WTC11 (cell line): ENCODE data around the gene ATP5ME. TPM values are rescaled to one million over a fixed set of nuclear protein-coding genes. Genes with fewer than 3 reads are reported as not detected.

Experiments used
- ATAC-seq: fragments of 200-7000 bp; cut with Tn5 transposase; 2 replicates; pipeline ENCODE4 v1.10.0; 2021; ENCODE audit warnings: mild to moderate bottlenecking, moderate library complexity
- CTCF ChIA-PET: fragments of 300-600 bp; sonication (Branson Sonifier 250); formaldehyde crosslinking; loops from one replicate; lab custom pipeline; 2021; ENCODE audit warnings: antibody characterized with exemption; lab: Charles Lee
- POLR2A ChIA-PET: fragments of 350-600 bp; sonication (Branson Sonifier 250); formaldehyde crosslinking; loops from one replicate; lab custom pipeline; 2021; ENCODE audit warnings: antibody characterized with exemption; lab: Charles Lee
- DNase-seq: peaks from one replicate; pipeline ENCODE4 v3.0.0; 2021; ENCODE audit warnings: low spot score
- H3K27ac Mint-ChIP-seq: 2 replicates; pipeline ENCODE4 v1.8.0; 2021; ENCODE audit warnings: mixed read lengths
- H3K27me3 Mint-ChIP-seq: 2 replicates; pipeline ENCODE4 v1.8.0; 2021; ENCODE audit warnings: low read depth, mild to moderate bottlenecking, moderate library complexity, mixed read lengths
- H3K36me3 Mint-ChIP-seq: 2 replicates; pipeline ENCODE4 v1.8.0; 2021; ENCODE audit warnings: mixed read lengths
- H3K4me1 Mint-ChIP-seq: 2 replicates; pipeline ENCODE4 v1.8.0; 2022; ENCODE audit warnings: mixed read lengths
- H3K4me3 Mint-ChIP-seq: 2 replicates; pipeline ENCODE4 v1.8.0; 2021; ENCODE audit warnings: mild to moderate bottlenecking, moderate library complexity, mixed read lengths
- H3K9me3 Mint-ChIP-seq: 2 replicates; pipeline ENCODE4 v1.8.0; 2021; ENCODE audit warnings: mixed read lengths
- CREM ChIP-seq: sonication (generic); formaldehyde crosslinking; IDR thresholded peaks from 2 replicates; pipeline ENCODE4 v1.8.1; 2022; ENCODE audit warnings: mild to moderate bottlenecking, missing genetic modification reagents, moderate library complexity
- E2F4 ChIP-seq: sonication (generic); formaldehyde crosslinking; IDR thresholded peaks from 2 replicates; pipeline ENCODE4 v1.8.1; 2022; ENCODE audit warnings: low read depth, mild to moderate bottlenecking, moderate library complexity, missing genetic modification reagents, borderline replicate concordance
- FOXK1 ChIP-seq: sonication (generic); formaldehyde crosslinking; IDR thresholded peaks from 2 replicates; pipeline ENCODE4 v1.8.0; 2022; ENCODE audit warnings: mild to moderate bottlenecking, moderate library complexity, missing genetic modification reagents
- FOXP4 ChIP-seq: sonication (generic); formaldehyde crosslinking; IDR thresholded peaks from 2 replicates; pipeline ENCODE4 v1.8.0; 2022; ENCODE audit warnings: mild to moderate bottlenecking, missing genetic modification reagents
- GABPB1 ChIP-seq: sonication (generic); formaldehyde crosslinking; IDR thresholded peaks from 2 replicates; pipeline ENCODE4 v1.8.1; 2023; ENCODE audit warnings: mild to moderate bottlenecking, missing genetic modification reagents
- HMGXB4 ChIP-seq: sonication (generic); formaldehyde crosslinking; IDR thresholded peaks from 2 replicates; pipeline ENCODE4 v1.8.1; 2023; ENCODE audit warnings: mild to moderate bottlenecking, moderate library complexity, missing genetic modification reagents
- MYBL2 ChIP-seq: sonication (generic); formaldehyde crosslinking; IDR thresholded peaks from 2 replicates; pipeline ENCODE4 v1.8.1; 2023; ENCODE audit warnings: mild to moderate bottlenecking, moderate library complexity, missing genetic modification reagents
- RORB ChIP-seq: fragments of 250-450 bp; sonication (Bioruptor Pico); IDR thresholded peaks from 2 replicates; pipeline ENCODE4 v1.9.0; 2021; ENCODE audit warnings: mild to moderate bottlenecking
- SP1 ChIP-seq: sonication (generic); formaldehyde crosslinking; conservative IDR thresholded peaks from 2 replicates; pipeline ENCODE4 v1.8.1; 2022; ENCODE audit warnings: missing genetic modification reagents
- TEAD1 ChIP-seq: sonication (generic); formaldehyde crosslinking; IDR thresholded peaks from 2 replicates; pipeline ENCODE4 v1.8.0; 2022; ENCODE audit warnings: mild to moderate bottlenecking, missing genetic modification reagents
- ZBTB21 ChIP-seq: sonication (generic); formaldehyde crosslinking; IDR thresholded peaks from 2 replicates; pipeline ENCODE4 v1.8.1; 2023; ENCODE audit warnings: mild to moderate bottlenecking, missing genetic modification reagents, borderline replicate concordance
- ZNF317 ChIP-seq: sonication (generic); formaldehyde crosslinking; IDR thresholded peaks from 2 replicates; pipeline ENCODE4 v1.8.1; 2023; ENCODE audit warnings: low read depth, mild to moderate bottlenecking, moderate library complexity, missing genetic modification reagents, borderline replicate concordance
- ZNF512 ChIP-seq: sonication (generic); formaldehyde crosslinking; IDR thresholded peaks from 2 replicates; pipeline ENCODE4 v1.8.1; 2022; ENCODE audit warnings: missing genetic modification reagents, borderline replicate concordance
- ZNF671 ChIP-seq: fragments of 250-450 bp; sonication (Bioruptor Pico); IDR thresholded peaks from 2 replicates; pipeline ENCODE4 v1.8.0; 2021; ENCODE audit warnings: mild to moderate bottlenecking
- total RNA-seq: library from RNA; stranded (reverse); gene quantifications from 3 replicates; pipeline ENCODE4 v1.2.3, GENCODE V29; 2021

The ATP5ME gene
- total RNA-seq, 1 experiment from 2014 or later, result 468 TPM

- TF ChIP-seq FOXP4 (CRISPR knock-in tag) (no peak), ZBTB21 (CRISPR knock-in tag) (no peak), MYBL2 (no peak), RORB (CRISPR knock-in tag) (no peak), ZNF317 (CRISPR knock-in tag) (no peak), TEAD1 (CRISPR knock-in tag) (no peak), FOXK1 (CRISPR knock-in tag) (no peak)
Measured at GRCh38 chr4:623914-624566, 50.0 kb downstream of the ATP5ME start (continued).

- Mint-ChIP-seq H3K9me3 (no peaks in the 10 kb centered on the region), H3K4me3 (no peak overlapping the region), H3K4me1 (peaks cover 10% of the 10 kb centered on the region), H3K36me3 (no peaks in the 10 kb centered on the region), H3K27me3 (peaks cover 7% of the 10 kb centered on the region; the same call in 1 of the 2 replicates), H3K27ac (no peak overlapping the region)
- ChIA-PET CTCF (interaction anchor here (0.6 to 1.8 kb wide), 4 partner anchors 10 to 61 kb away, joined by 3 to 10 read pairs (median 4); partner anchors contain the start of gene ATP5ME), POLR2A (no interaction called here)
- no peak for ATAC-seq
- TF ChIP-seq ZNF512 (CRISPR knock-in tag), result no peak
- no peak for TF ChIP-seq CREM
- TF ChIP-seq TEAD1 (CRISPR knock-in tag), result no peak
- TF ChIP-seq FOXK1 (CRISPR knock-in tag), result no peak
- no peak for TF ChIP-seq SP1 (CRISPR knock-in tag)
- TF ChIP-seq ZNF671 (CRISPR knock-in tag), result no peak
- TF ChIP-seq E2F4 (CRISPR knock-in tag), result no peak
- TF ChIP-seq GABPB1 (CRISPR knock-in tag), result no peak
- TF ChIP-seq HMGXB4, result no peak
- DNase-seq, result no peak
Measured at GRCh38 chr4:622996-623913, 50.8 kb downstream of the ATP5ME start.

Other genes starting within 250 kb of the ATP5ME start
- gene ZNF721, start 175.1 kb downstream of the ATP5ME start, total RNA-seq, result 84.1 to 100 TPM (median 89.6 TPM) in 3 replicates
- gene PIGG, start 175.1 kb downstream of the ATP5ME start, total RNA-seq, result 46.0 to 53.8 TPM (median 51.0 TPM) in 3 replicates
- 0.14 to 0.31 TPM (median 0.16 TPM) in 3 replicates for gene TMEM271, start 98.0 kb downstream of the ATP5ME start, total RNA-seq
- gene PDE6B, start 48.7 kb downstream of the ATP5ME start, total RNA-seq, result 7.1 to 13.1 TPM (median 13.0 TPM) in 3 replicates
- 12.1 to 22.2 TPM (median 14.8 TPM) in 3 replicates for gene MYL5, start 266 bp upstream of the ATP5ME start, total RNA-seq
- 5.8 to 6.8 TPM (median 6.7 TPM) in 3 replicates for gene SLC49A3, start 14.9 kb upstream of the ATP5ME start, total RNA-seq
- 59.2 to 65.7 TPM (median 62.8 TPM) in 3 replicates for gene PCGF3, start 31.6 kb upstream of the ATP5ME start, total RNA-seq
- gene CPLX1, start 151.9 kb upstream of the ATP5ME start, total RNA-seq, result 1.5 to 3.5 TPM (median 2.0 TPM) in 3 replicates